DND-41 (cell line): ENCODE data around the gene PHACTR1.

ENCODE experiments used
- ATAC-seq: fragments of 200-7000 bp; cut with Tn5 transposase; 3 replicates; pipeline ENCODE4 v1.9.1; 2021; ENCODE audit warnings: low read depth; ENCODE audit not compliant: insufficient read depth
- DNase-seq: peaks from one replicate; pipeline ENCODE4 v3.0.0-alpha.2; 2020
- H2AFZ ChIP-seq: 2 replicates; pipeline ENCODE4 v1.6.0; 2012; ENCODE audit warnings: low read depth, low read length
- H3K27ac ChIP-seq: 2 replicates; pipeline ENCODE4 v1.5.1; 2012; ENCODE audit warnings: low read length, inconsistent platforms
- H3K27me3 ChIP-seq: fragments of 200-600 bp; sonication (generic); 2 replicates; pipeline ENCODE4 v1.6.0; 2012; ENCODE audit warnings: low read length, mild to moderate bottlenecking, inconsistent platforms; ENCODE audit not compliant: insufficient read depth, poor library complexity
- H3K36me3 ChIP-seq: 2 replicates; pipeline ENCODE4 v1.5.1; 2012; ENCODE audit warnings: low read length, inconsistent platforms; ENCODE audit not compliant: insufficient read depth
- H3K4me1 ChIP-seq: 2 replicates; pipeline ENCODE4 v1.5.1; 2012; ENCODE audit warnings: mild to moderate bottlenecking, low read length; ENCODE audit not compliant: insufficient read depth
- H3K4me2 ChIP-seq: 2 replicates; pipeline ENCODE4 v1.6.0; 2012; ENCODE audit warnings: mild to moderate bottlenecking, moderate library complexity, low read length, inconsistent platforms; ENCODE audit not compliant: insufficient read depth
- H3K4me3 ChIP-seq, 2 experiments: fragments of 200-600 bp in 1 of 2; shearing (Covaris generic) in 1 of 2; 2 replicates each; pipeline ENCODE4 v1.5.1; 2012 to 2016; ENCODE audit warnings: inconsistent platforms in 2 of 2, low read length in 2 of 2, mild to moderate bottlenecking in 2 of 2, low read depth in 1 of 2, moderate library complexity in 1 of 2
- H3K79me2 ChIP-seq: 2 replicates; pipeline ENCODE4 v1.6.0; 2012; ENCODE audit warnings: low read length, inconsistent platforms; ENCODE audit not compliant: insufficient read depth
- H3K9ac ChIP-seq: 2 replicates; pipeline ENCODE4 v1.6.0; 2012; ENCODE audit warnings: low read depth, mild to moderate bottlenecking, inconsistent platforms, low read length, moderate library complexity
- H3K9me3 ChIP-seq: 2 replicates; pipeline ENCODE4 v1.5.1; 2012; ENCODE audit warnings: low read length, moderate library complexity, mild to moderate bottlenecking, inconsistent platforms; ENCODE audit not compliant: insufficient read depth, severe bottlenecking
- H4K20me1 ChIP-seq: 2 replicates; pipeline ENCODE4 v1.6.0; 2012; ENCODE audit warnings: low read length; ENCODE audit not compliant: insufficient read depth
- CTCF ChIP-seq: IDR thresholded peaks from 2 replicates; pipeline ENCODE4 v1.5.1; 2012; ENCODE audit warnings: borderline replicate concordance, low read length, moderate library complexity, mild to moderate bottlenecking; ENCODE audit not compliant: poor library complexity, severe bottlenecking; ENCODE audit errors: extremely low read depth
- EZH2 ChIP-seq: IDR thresholded peaks from 3 replicates; pipeline ENCODE4 v1.6.1; 2012; ENCODE audit warnings: borderline replicate concordance, low read depth, mild to moderate bottlenecking, moderate library complexity, low read length, inconsistent platforms; ENCODE audit not compliant: severe bottlenecking

Gene PHACTR1

GRCh38 chr6:13066050-13066449 is 349.5 kb downstream of the PHACTR1 start:
- H3K4me2 ChIP-seq: no peak overlapping the region
- H3K27me3 ChIP-seq: peaks cover 5% of the 10 kb centered on the region
- TF ChIP-seq CTCF (no peak), EZH2 (no peak)
- H3K9me3 ChIP-seq: no peaks in the 10 kb centered on the region
- H3K4me1 ChIP-seq: no peaks in the 10 kb centered on the region
- no peak for DNase-seq
- H3K4me3 ChIP-seq: no peak overlapping the region
- H3K79me2 ChIP-seq: no peaks in the 10 kb centered on the region
- no peaks in the 10 kb centered on the region for H4K20me1 ChIP-seq
- ATAC-seq: no peak
- no peaks in the 10 kb centered on the region for H3K36me3 ChIP-seq
- no peak overlapping the region for H2AFZ ChIP-seq
- H3K9ac ChIP-seq: no peak overlapping the region
- no peak overlapping the region for H3K27ac ChIP-seq

GRCh38 chr6:13066820-13067219 is 350.3 kb downstream of the PHACTR1 start:
- DNase-seq: no peak

GRCh38 chr6:13068586-13069210 is 352.1 kb downstream of the PHACTR1 start:
- TF ChIP-seq EZH2 (no peak), CTCF (no peak)
- ATAC-seq: no peak
- Histone ChIP-seq H3K9me3 (no peaks in the 10 kb centered on the region), H2AFZ (no peak overlapping the region), H3K4me1 (no peaks in the 10 kb centered on the region), H4K20me1 (no peaks in the 10 kb centered on the region), H3K9ac (no peak overlapping the region), H3K4me3 (no peak overlapping the region), H3K79me2 (no peaks in the 10 kb centered on the region), H3K27ac (no peak overlapping the region), H3K36me3 (no peaks in the 10 kb centered on the region), H3K4me2 (no peak overlapping the region), H3K27me3 (peaks cover 10% of the 10 kb centered on the region)
- no peak for DNase-seq

More at GRCh38 chr6:13066820-13067219, 350.3 kb downstream of the PHACTR1 start:
- no peak for ATAC-seq
- H3K4me3 ChIP-seq: no peak overlapping the region
- H3K79me2 ChIP-seq: no peaks in the 10 kb centered on the region
- no peak for TF ChIP-seq EZH2
- TF ChIP-seq CTCF: no peak
- H4K20me1 ChIP-seq: no peaks in the 10 kb centered on the region
- H3K4me1 ChIP-seq: no peaks in the 10 kb centered on the region
- H3K4me2 ChIP-seq: no peak overlapping the region
- no peaks in the 10 kb centered on the region for H3K36me3 ChIP-seq
- H3K27me3 ChIP-seq: peaks cover 10% of the 10 kb centered on the region
- H3K9me3 ChIP-seq: no peaks in the 10 kb centered on the region
- no peak overlapping the region for H3K9ac ChIP-seq
- no peak overlapping the region for H3K27ac ChIP-seq
- no peak overlapping the region for H2AFZ ChIP-seq
